Lower leg skin (tissue), 3 donors: ENCODE results near the gene EFS.

ENCODE experiments used
- CTCF ChIP-seq, 3 donors: fragments of 450-650 bp; IDR thresholded peaks; one replicate each; pipeline ENCODE4 v1.5.1; 2016; ENCODE audit warnings: antibody characterized with exemption in 3 of 3, mild to moderate bottlenecking in 3 of 3, moderate library complexity in 2 of 3
- POLR2A ChIP-seq, 2 donors: fragments of 450-650 bp; IDR thresholded peaks; one replicate each; pipeline ENCODE4 v1.6.1; 2016 to 2017; ENCODE audit warnings: antibody characterized with exemption in 2 of 2, mild to moderate bottlenecking in 1 of 2, moderate library complexity in 1 of 2

GRCh38 chr14:23359167-23359626 lies 5.8 kb downstream of the EFS start:
- no peak for TF ChIP-seq CTCF (IDR thresholded peaks at IDR 0.05)
- TF ChIP-seq POLR2A (IDR thresholded peaks at IDR 0.05), result no peak
